Thoracic aorta (tissue), 2 donors: Measurements from ENCODE around the gene ANKRD31. TPM values are rescaled to one million over a fixed set of nuclear protein-coding genes. Genes with fewer than 3 reads are reported as not detected.
"Not testable (repeated sequence)": the region's sequence is repeated elsewhere in the genome, so short reads cannot be mapped to it uniquely, and the experiment has no call there.

Source experiments
- ATAC-seq: fragments of 150-250 bp; one replicate; pipeline ENCODE4 v1.8.0; 2017; ENCODE audit warnings: low read depth; ENCODE audit not compliant: insufficient number of reproducible peaks, low FRiP score
- DNase-seq: peaks from one replicate; pipeline ENCODE4 v3.0.0-alpha.2; 2020; ENCODE audit warnings: low spot score
- H3K27ac ChIP-seq, 2 donors: fragments of 200-600 bp; sonication (generic); 1 replicate in 1 of 2; 2 replicates in 1 of 2; pipeline ENCODE4 v1.5.1; 2016; ENCODE audit warnings: mild to moderate bottlenecking in 2 of 2, moderate library complexity in 2 of 2
- H3K27me3 ChIP-seq: fragments of 200-600 bp; sonication (generic); replicated peaks from 2 replicates; pipeline ENCODE4 v1.6.0; 2016; ENCODE audit warnings: mild to moderate bottlenecking; ENCODE audit not compliant: insufficient read depth
- H3K36me3 ChIP-seq: fragments of 200-600 bp; sonication (generic); one replicate; pipeline ENCODE4 v1.5.1; 2016
- H3K4me1 ChIP-seq, 2 donors: fragments of 200-600 bp; sonication (generic); 1 replicate in 1 of 2; 2 replicates in 1 of 2; pipeline versions ENCODE4 v1.5.1 to v1.6.0; 2016; ENCODE audit warnings: low read depth in 2 of 2, mild to moderate bottlenecking in 1 of 2; ENCODE audit not compliant: control insufficient read depth in 1 of 2
- H3K4me3 ChIP-seq: fragments of 200-600 bp; sonication (generic); 2 replicates; pipeline ENCODE4 v1.5.1; 2016; ENCODE audit warnings: mild to moderate bottlenecking
- H3K9me3 ChIP-seq: fragments of 200-600 bp; sonication (generic); 2 replicates; pipeline ENCODE4 v1.5.1; 2016
- total RNA-seq, 2 donors: library from RNA; depleted of rRNA; stranded (reverse); fragments of >200 nt; gene quantifications; one replicate each; pipeline versions ENCODE4 v1.1.0 to v1.2.3, GENCODE V29; 2016
- TF ChIP-seq, protein P1 (sequence below): fragments of 200-600 bp; sonication (generic); IDR thresholded peaks from one replicate; pipeline ENCODE4 v1.5.1; 2019; ENCODE audit warnings: antibody characterized with exemption

ANKRD31 gene
- total RNA-seq, 2 donors from 2014 or later = 0.14 TPM; not detected in 1

DNA sequence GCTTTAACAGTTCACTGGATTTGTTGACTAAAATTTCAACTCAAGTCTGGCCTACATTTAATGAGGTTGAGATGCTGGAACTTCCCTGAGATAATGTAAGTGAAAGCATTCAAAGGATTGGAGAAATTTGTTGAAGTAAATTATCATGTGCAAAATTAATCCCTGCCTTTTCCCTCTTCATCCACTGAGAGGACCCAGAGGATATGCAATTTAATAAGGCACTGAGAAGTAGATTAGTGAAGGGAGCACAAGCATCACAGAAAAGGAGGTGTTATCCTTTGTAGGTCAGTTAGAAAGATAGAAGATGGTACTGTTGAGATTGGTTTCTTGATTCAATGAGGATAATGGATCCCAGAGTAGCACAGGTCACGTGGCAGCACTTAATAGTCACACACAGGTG lies 42.6 kb upstream of the ANKRD31 start:
- DNase-seq (no peak), ATAC-seq (no peak)
- H3K27me3 ChIP-seq = no peaks in the 10 kb centered on the region
- H3K36me3 ChIP-seq = no peaks in the 10 kb centered on the region
- no peaks in the 10 kb centered on the region for H3K9me3 ChIP-seq
- H3K4me3 ChIP-seq = no peak overlapping the region
- TF ChIP-seq, protein P1, sequence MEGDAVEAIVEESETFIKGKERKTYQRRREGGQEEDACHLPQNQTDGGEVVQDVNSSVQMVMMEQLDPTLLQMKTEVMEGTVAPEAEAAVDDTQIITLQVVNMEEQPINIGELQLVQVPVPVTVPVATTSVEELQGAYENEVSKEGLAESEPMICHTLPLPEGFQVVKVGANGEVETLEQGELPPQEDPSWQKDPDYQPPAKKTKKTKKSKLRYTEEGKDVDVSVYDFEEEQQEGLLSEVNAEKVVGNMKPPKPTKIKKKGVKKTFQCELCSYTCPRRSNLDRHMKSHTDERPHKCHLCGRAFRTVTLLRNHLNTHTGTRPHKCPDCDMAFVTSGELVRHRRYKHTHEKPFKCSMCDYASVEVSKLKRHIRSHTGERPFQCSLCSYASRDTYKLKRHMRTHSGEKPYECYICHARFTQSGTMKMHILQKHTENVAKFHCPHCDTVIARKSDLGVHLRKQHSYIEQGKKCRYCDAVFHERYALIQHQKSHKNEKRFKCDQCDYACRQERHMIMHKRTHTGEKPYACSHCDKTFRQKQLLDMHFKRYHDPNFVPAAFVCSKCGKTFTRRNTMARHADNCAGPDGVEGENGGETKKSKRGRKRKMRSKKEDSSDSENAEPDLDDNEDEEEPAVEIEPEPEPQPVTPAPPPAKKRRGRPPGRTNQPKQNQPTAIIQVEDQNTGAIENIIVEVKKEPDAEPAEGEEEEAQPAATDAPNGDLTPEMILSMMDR = no peak
- no peaks in the 10 kb centered on the region for H3K4me1 ChIP-seq
- no peak overlapping the region for H3K27ac ChIP-seq

DNA sequence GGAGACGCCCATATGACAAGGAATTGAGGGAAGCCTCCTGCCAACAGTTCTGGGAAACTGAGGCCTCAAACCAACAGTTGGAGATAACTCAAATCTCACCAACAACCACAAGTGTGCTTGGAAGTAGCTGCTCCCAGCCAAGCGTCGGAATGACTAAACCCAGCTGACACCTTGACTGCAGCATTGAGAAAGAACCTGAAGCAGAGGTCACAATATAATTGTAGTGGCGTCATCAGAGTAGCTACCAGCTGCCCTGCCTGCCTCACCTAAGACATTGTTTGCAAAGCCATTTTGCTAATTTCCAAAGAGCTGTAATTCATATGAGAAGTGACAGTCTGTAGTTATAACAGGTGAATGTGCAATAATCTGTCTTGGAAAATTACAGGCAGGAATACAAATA lies 40.8 kb upstream of the ANKRD31 start:
- TF ChIP-seq, protein P1 = no peak
- H3K36me3 ChIP-seq = no peaks in the 10 kb centered on the region
- H3K27me3 ChIP-seq = no peaks in the 10 kb centered on the region
- H3K27ac ChIP-seq = no peak overlapping the region
- H3K4me3 ChIP-seq = no peak overlapping the region
- H3K4me1 ChIP-seq = no peaks in the 10 kb centered on the region
- H3K9me3 ChIP-seq = no peaks in the 10 kb centered on the region
- DNase-seq = no peak
- no peak for ATAC-seq

DNA sequence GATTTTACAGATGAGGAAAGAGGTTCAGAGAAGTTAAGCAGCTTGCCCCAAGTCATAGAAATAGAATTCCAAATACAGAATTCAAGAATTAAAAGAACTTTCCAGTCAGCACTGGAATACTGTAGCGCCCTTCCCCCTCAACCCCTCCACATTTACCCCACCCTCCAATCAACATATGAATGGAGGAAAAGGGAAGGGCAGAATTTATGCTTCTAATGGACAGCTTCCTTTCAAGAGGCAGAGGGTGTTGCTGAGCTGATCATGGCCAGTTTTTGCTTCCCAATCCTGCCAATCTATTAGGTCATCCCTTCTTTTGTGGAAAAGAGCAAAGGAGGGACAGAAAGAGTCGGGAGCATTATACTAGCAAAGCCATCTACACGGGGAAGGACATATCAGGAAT lies 39.1 kb upstream of the ANKRD31 start:
- Histone ChIP-seq H3K36me3 (no peaks in the 10 kb centered on the region), H3K4me1 (no peaks in the 10 kb centered on the region), H3K4me3 (no peak overlapping the region), H3K27me3 (no peaks in the 10 kb centered on the region), H3K9me3 (no peaks in the 10 kb centered on the region), H3K27ac (no peak overlapping the region)
- ATAC-seq = no peak
- DNase-seq = no peak
- TF ChIP-seq, protein P1 = no peak

DNA sequence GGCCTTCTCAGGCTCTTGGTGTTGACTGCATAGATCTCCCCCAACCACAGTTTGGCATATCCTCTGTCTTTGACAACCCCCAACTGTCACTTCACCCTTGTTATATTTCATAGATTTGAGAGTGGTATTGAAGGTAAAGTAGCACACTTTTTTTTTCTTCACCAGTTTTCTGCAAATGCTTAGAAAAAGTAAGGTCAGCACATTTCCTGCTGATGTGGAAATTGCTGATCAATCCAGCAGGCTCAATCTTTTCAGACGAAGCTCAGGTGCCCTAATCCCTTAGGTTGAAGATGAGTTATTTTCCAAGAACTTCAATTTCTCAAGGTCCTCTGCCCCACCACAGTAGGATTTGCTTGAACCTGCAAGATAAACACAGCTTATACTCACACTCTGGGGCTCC lies 38.5 kb upstream of the ANKRD31 start:
- Histone ChIP-seq H3K4me1 (no peaks in the 10 kb centered on the region), H3K27me3 (no peaks in the 10 kb centered on the region), H3K36me3 (no peaks in the 10 kb centered on the region), H3K27ac (no peak overlapping the region), H3K4me3 (no peak overlapping the region), H3K9me3 (no peaks in the 10 kb centered on the region)
- TF ChIP-seq, protein P1 = no peak
- DNase-seq = no peak
- ATAC-seq = no peak

DNA sequence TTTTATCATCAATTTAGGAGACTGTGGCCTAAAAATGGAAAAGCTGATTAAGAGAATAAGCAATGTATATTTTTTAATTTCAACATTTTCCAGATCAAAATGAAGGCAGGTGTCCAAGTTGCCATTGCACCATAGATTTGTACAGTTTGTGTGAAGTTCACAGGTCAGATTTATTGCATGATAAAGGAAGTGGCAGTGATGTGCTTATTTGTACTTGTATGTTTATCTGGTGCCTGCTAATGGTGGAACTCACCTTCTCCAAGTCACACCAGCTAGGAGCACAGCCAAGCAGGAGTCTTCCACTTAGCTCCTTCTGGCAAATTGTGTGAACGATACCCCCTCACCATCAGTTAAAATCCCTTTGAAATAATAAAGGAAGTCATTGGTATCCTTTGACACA lies 37.8 kb upstream of the ANKRD31 start:
- H3K4me1 ChIP-seq = no peaks in the 10 kb centered on the region
- TF ChIP-seq, protein P1 = no peak
- ATAC-seq (no peak), DNase-seq (no peak)
- no peaks in the 10 kb centered on the region for H3K27me3 ChIP-seq
- no peaks in the 10 kb centered on the region for H3K36me3 ChIP-seq
- no peak overlapping the region for H3K4me3 ChIP-seq
- no peaks in the 10 kb centered on the region for H3K9me3 ChIP-seq
- H3K27ac ChIP-seq = no peak overlapping the region

DNA sequence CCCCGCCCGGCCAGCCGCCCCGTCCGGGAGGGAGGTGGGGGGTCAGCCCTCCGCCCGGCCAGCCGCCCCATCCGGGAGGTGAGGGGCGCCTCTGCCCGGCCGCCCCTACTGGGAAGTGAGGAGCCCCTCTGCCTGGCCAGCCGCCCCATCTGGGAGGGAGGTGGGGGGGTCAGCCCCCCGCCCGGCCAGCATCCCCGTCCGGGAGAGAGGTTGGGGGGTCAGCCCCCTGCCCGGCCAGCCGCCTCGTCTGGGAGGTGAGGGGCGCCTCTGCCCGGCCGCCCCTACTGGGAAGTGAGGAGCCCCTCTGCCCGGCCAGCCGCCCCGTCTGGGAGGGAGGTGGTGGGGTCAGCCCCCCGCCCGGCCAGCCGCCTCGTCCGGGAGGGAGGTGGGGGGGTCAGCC lies 33.9 kb upstream of the ANKRD31 start:
- H3K9me3 ChIP-seq, H3K27me3 ChIP-seq, DNase-seq, H3K27ac ChIP-seq, H3K36me3 ChIP-seq, H3K4me1 ChIP-seq, H3K4me3 ChIP-seq, ATAC-seq: not testable (repeated sequence)
